Effector CD4-positive, alpha-beta T cell (primary cell): ENCODE measurements around the gene RAD9A.
"Not testable (repeated sequence)": the region's sequence is repeated elsewhere in the genome, so short reads cannot be mapped to it uniquely, and the experiment has no call there.

Experiments used
- DNase-seq: peaks from one replicate; pipeline ENCODE4 v3.0.0-alpha.2; 2020

The RAD9A gene

GRCh38 chr11:67410984-67411784, 19.4 kb downstream of the RAD9A start:
- no peak for DNase-seq

- DNase-seq = no peak
These were observed 20.0 kb downstream of the RAD9A start for GRCh38 chr11:67411785-67412152.

GRCh38 chr11:67412495-67413179, 20.9 kb downstream of the RAD9A start:
- no peak for DNase-seq

GRCh38 chr11:67413266-67413849, 21.6 kb downstream of the RAD9A start:
- no peak for DNase-seq

- DNase-seq = no peak
These were observed 23.9 kb downstream of the RAD9A start, which contains the start of gene CARNS1 for GRCh38 chr11:67415501-67416304. Gene CARNS1 (plus strand): TSS chr11:67415678. CDS start chr11:67416200, 522 bp downstream.

GRCh38 chr11:67416416-67417335, 24.9 kb downstream of the RAD9A start:
- DNase-seq = peak; percentile 79

GRCh38 chr11:67417425-67417824, 25.6 kb downstream of the RAD9A start:
- DNase-seq = no peak

- no peak for DNase-seq
These were observed 26.9 kb downstream of the RAD9A start for GRCh38 chr11:67418476-67419281.

- no peak for DNase-seq
These were observed 27.7 kb downstream of the RAD9A start for GRCh38 chr11:67419325-67420049.

- no peak for DNase-seq
These were observed 28.4 kb downstream of the RAD9A start for GRCh38 chr11:67420147-67420645.

- DNase-seq = peak; percentile 98
These were observed 29.1 kb downstream of the RAD9A start for GRCh38 chr11:67420646-67421429.

GRCh38 chr11:67421430-67422031, 29.7 kb downstream of the RAD9A start:
- DNase-seq = no peak

GRCh38 chr11:67422891-67423290, 31.1 kb downstream of the RAD9A start:
- no peak for DNase-seq

- DNase-seq = no peak
These were observed 31.7 kb downstream of the RAD9A start for GRCh38 chr11:67423466-67423865.

- no peak for DNase-seq
These were observed 32.3 kb downstream of the RAD9A start for GRCh38 chr11:67423891-67424613.

- not testable (repeated sequence) for DNase-seq
These were observed 35.6 kb downstream of the RAD9A start for GRCh38 chr11:67427364-67427859.
